Ascending aorta (tissue), 2 donors: ENCODE measurements around the gene HOMER1. TPM values are rescaled to one million over a fixed set of nuclear protein-coding genes. Genes with fewer than 3 reads are reported as not detected.

Experiments used
- DNase-seq, 2 donors: peaks; one replicate each; pipeline ENCODE4 v3.0.0-alpha.2; 2019; ENCODE audit warnings: low spot score in 2 of 2
- H3K27ac ChIP-seq, 2 donors: fragments of 200-600 bp; sonication (generic); one replicate each; pipeline ENCODE4 v1.5.1; 2016 to 2017; ENCODE audit warnings: mild to moderate bottlenecking in 1 of 2
- H3K27me3 ChIP-seq: fragments of 200-600 bp; sonication (generic); one replicate; pipeline ENCODE4 v1.5.1; 2017
- H3K36me3 ChIP-seq, 2 donors: fragments of 200-600 bp; sonication (generic); one replicate each; pipeline ENCODE4 v1.5.1; 2016
- H3K4me1 ChIP-seq, 2 donors: fragments of 200-600 bp; sonication (generic); one replicate each; pipeline ENCODE4 v1.5.1; 2016 to 2017; ENCODE audit warnings: mild to moderate bottlenecking in 1 of 2
- H3K4me3 ChIP-seq, 2 donors: fragments of 200-600 bp; sonication (generic); one replicate each; pipeline ENCODE4 v1.5.1; 2016 to 2017; ENCODE audit warnings: mild to moderate bottlenecking in 1 of 2
- H3K9me3 ChIP-seq, 2 donors: fragments of 200-600 bp; sonication (generic); one replicate each; pipeline ENCODE4 v1.5.1; 2016
- intact Hi-C: fragments of 100-400 bp; cut with DNase I; formaldehyde crosslinking; loops from one replicate; pipeline ENCODE4 v1.15.1; 2023
- total RNA-seq: library from RNA; depleted of rRNA; stranded (reverse); fragments of >200 nt; gene quantifications from one replicate; pipeline ENCODE4 v1.1.0, GENCODE V29; 2016
- TF ChIP-seq, protein P1 (sequence below), 3 experiments: fragments of 200-600 bp in 2 of 3; fragments of 450-650 bp in 1 of 3; sonication (generic) in 2 of 3; IDR thresholded peaks; one replicate each; pipeline ENCODE4 v1.5.1; 2016 to 2019; ENCODE audit warnings: antibody characterized with exemption in 3 of 3, mild to moderate bottlenecking in 1 of 3, moderate library complexity in 1 of 3

Gene HOMER1
- total RNA-seq, 1 donor from 2014 or later: 2.3 TPM

DNA sequence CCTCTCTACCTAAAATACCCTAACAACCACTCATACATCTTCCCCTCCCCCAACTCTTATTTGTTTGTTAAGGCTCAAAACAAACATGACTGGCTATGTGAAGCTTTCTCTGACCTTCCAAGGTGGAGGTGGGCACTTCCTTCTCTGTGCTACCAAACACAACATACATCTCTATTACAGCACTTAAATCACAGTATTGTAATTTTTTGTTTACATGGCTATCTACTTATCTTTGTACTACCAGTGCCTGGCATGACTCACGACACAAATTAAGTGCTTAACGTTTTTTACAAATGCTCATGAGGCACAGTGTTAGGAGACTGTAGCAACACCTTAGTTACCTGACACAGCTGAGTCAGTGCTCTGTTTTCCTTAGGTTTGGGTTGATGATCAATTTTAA is 18.6 kb downstream of the HOMER1 start:
- Histone ChIP-seq H3K4me3 (no peak overlapping the region), H3K27me3 (no peaks in the 10 kb centered on the region), H3K4me1 (no peaks in the 10 kb centered on the region), H3K9me3 (no peaks in the 10 kb centered on the region), H3K27ac (no peak overlapping the region), H3K36me3 (no peaks in the 10 kb centered on the region)
- intact Hi-C loops: no loop called here
- DNase-seq: no peak
- TF ChIP-seq, protein P1, sequence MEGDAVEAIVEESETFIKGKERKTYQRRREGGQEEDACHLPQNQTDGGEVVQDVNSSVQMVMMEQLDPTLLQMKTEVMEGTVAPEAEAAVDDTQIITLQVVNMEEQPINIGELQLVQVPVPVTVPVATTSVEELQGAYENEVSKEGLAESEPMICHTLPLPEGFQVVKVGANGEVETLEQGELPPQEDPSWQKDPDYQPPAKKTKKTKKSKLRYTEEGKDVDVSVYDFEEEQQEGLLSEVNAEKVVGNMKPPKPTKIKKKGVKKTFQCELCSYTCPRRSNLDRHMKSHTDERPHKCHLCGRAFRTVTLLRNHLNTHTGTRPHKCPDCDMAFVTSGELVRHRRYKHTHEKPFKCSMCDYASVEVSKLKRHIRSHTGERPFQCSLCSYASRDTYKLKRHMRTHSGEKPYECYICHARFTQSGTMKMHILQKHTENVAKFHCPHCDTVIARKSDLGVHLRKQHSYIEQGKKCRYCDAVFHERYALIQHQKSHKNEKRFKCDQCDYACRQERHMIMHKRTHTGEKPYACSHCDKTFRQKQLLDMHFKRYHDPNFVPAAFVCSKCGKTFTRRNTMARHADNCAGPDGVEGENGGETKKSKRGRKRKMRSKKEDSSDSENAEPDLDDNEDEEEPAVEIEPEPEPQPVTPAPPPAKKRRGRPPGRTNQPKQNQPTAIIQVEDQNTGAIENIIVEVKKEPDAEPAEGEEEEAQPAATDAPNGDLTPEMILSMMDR (IDR thresholded peaks at IDR 0.05): no peak

DNA sequence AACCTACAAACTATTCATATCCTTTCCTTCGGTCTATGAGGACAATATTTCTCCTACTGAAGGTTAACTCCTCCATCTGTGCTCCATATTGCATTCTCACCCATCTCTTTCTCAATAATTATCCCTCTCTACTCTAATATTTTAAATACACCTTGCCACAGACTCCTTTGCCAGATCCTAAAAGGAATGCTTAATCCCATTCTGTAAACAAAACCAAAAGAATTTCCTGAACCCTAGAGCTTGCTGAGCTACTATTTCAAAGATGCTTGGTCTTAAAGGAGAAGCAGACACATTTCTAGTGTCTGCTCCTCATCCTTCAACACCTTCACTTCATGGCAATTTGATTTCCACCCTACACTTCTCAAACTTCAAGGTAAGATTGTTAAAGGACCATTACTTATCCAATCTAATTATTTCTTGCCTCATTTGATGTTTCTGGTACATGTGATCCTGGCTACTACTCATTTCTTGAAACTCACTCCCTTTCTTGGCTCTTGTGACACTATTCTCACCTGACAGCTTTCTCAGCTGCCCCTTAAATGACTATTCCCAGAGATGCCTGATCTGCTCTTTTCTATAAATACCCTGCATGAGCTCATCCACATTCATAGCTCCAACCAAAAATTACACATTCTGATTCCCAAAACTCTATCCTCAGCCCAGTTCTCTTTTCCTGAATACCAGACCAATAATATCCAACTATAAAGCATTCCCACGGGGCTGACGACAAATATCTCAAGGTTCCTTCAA is 20.2 kb downstream of the HOMER1 start:
- no peaks in the 10 kb centered on the region for H3K36me3 ChIP-seq
- no peak for DNase-seq
- no peaks in the 10 kb centered on the region for H3K4me1 ChIP-seq
- H3K9me3 ChIP-seq: no peaks in the 10 kb centered on the region
- TF ChIP-seq, protein P1 (IDR thresholded peaks at IDR 0.05): no peak
- no peak overlapping the region for H3K4me3 ChIP-seq
- no peaks in the 10 kb centered on the region for H3K27me3 ChIP-seq
- intact Hi-C loops: no loop called here
- no peak overlapping the region for H3K27ac ChIP-seq

GRCh38 chr5:79491690-79492317 is 22.1 kb downstream of the HOMER1 start:
- no peaks in the 10 kb centered on the region for H3K27me3 ChIP-seq
- H3K36me3 ChIP-seq: no peaks in the 10 kb centered on the region
- H3K27ac ChIP-seq: no peak overlapping the region
- H3K4me1 ChIP-seq: no peaks in the 10 kb centered on the region
- H3K4me3 ChIP-seq: no peak overlapping the region
- TF ChIP-seq, protein P1 (IDR thresholded peaks at IDR 0.05): no peak
- DNase-seq: no peak
- intact Hi-C loops: no loop called here
- no peaks in the 10 kb centered on the region for H3K9me3 ChIP-seq

DNA sequence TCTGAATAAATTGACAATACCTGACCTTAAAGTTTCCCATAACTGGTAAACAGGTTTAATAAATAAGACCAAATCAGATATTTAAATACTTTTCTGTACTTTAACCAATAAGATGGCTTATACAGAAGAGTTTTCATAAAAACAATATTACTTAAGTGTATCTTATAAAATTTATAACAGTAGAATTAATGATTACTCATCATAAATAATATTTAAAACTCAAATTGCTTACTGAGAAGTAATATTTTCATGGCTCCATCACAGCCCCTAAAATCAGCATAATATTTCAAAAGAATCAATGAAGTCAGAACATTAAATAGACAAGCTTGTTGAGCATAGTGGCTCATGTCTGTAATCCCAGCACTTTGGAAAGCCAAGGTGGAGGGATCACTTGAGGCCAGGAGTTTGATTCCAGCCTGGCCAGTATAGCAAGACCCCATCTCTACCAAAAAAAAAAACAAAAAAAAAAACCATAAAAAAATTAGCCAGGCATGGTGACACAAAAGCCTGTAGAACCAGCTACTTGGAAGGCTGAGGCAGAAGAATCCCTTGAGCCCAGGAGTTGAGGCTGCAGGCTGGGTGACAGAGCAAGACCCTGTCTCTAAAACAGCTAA is 23.5 kb downstream of the HOMER1 start:
- Histone ChIP-seq H3K27me3 (no peaks in the 10 kb centered on the region), H3K27ac (no peak overlapping the region), H3K4me3 (no peak overlapping the region), H3K36me3 (no peaks in the 10 kb centered on the region), H3K9me3 (no peaks in the 10 kb centered on the region), H3K4me1 (no peaks in the 10 kb centered on the region)
- intact Hi-C loops: no loop called here
- DNase-seq: no peak
- TF ChIP-seq, protein P1 (IDR thresholded peaks at IDR 0.05): no peak

- TF ChIP-seq, protein P1 (IDR thresholded peaks at IDR 0.05): no peak
- intact Hi-C loops: no loop called here
- DNase-seq: no peak
These were observed 24.2 kb downstream of the HOMER1 start for GRCh38 chr5:79489773-79490172.

More at GRCh38 chr5:79489773-79490172, 24.2 kb downstream of the HOMER1 start:
- H3K9me3 ChIP-seq: no peaks in the 10 kb centered on the region
- no peaks in the 10 kb centered on the region for H3K4me1 ChIP-seq
- H3K27ac ChIP-seq: no peak overlapping the region
- no peaks in the 10 kb centered on the region for H3K27me3 ChIP-seq
- H3K4me3 ChIP-seq: no peak overlapping the region
- no peaks in the 10 kb centered on the region for H3K36me3 ChIP-seq
